GM21619 (cell line): ENCODE data around the gene SPARCL1.
A peak's percentile ranks its signal among the peaks of the same experiment; 100 is the strongest.
"Not testable (repeated sequence)": the region's sequence is repeated elsewhere in the genome, so short reads cannot be mapped to it uniquely, and the experiment has no call there.

ENCODE experiments used
- ATAC-seq: cut with Tn5 transposase; IDR thresholded peaks from one replicate; pipeline ENCODE4 v1.9.1; 2021; ENCODE audit not compliant: unreplicated experiment

The SPARCL1 gene

DNA sequence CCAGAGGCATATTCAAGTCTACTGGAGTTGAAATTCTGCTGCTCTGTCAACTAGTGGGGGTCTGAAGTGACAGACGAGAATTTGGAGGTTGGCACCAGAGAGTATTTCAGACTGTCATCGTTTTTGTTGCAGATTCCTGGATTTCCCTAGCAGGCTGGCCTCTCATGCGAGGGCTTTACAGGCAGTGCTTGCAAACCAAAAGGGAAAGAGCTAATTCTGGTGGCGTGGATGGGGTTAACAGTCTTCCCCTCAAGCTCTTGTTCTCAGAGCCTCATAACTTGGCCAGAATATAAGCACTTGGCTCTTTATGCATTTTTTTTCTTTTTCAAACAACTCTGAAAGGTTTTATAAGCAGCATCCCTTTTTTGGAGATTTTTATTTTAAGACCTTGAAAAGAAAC, at the start of gene SPARCL1:
TSS of gene SPARCL1 (minus strand) at position 190 of the 400 bp plus-strand sequence. CDS start 29,802 bp downstream, outside the sequence.
- ATAC-seq: no peak

DNA sequence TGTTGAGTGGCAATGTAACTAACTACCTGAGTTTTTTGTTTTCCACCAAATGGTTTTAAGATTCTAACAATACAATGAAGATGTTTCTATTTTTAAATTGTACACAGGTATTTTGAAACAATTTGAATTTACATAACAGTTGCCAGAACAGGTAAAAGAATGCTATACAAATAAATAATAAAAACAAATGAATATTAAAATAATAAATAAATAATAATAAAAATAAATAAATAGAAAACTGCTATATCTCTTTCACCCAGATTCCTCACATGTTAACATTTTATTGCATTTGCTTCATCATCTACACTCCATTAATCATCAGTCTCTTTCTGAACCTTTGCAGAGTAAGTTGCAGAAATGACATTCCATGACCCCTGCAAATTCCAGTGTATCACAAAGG, 46.8 kb upstream of the SPARCL1 start:
- ATAC-seq: no peak

GRCh38 chr4:87575408-87575807, 46.2 kb upstream of the SPARCL1 start:
- no peak for ATAC-seq

DNA sequence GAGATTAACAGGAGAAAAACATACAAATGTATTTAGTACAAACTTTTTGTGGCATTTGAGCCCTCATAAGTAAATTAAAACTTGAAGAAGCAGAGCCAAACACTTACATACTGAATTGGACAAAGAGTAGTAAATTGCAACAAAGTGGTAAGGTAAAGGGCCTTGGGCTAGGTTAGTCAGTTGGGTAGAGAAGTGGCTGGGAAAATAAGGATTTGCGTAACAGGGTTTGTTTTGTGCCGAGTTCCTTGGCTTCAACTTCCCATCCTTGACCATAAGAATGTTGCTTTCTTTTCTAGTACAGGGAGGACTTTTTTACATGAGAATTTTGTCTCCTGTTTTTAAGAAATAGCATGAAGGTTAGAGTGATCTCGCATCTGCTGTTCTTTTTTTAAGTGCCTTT, 45.8 kb upstream of the SPARCL1 start:
- no peak for ATAC-seq

DNA sequence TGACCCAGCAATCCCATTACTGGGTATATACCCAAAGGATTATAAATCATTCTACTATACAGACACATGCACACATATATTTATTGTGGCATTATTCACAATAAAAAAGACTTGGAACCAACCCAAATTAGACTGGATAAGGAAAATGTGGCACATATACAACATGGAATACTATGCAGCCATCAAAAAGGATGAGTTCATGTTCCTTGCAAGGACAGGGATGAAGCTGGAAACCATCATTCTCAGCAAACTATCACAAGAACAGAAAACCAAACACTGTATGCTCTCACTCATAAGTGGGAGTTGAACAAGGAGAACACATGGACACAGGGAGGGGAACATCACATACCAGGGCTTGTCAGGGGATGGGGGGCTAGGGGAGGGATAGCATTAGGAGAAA, 45.2 kb upstream of the SPARCL1 start:
- not testable (repeated sequence) for ATAC-seq

- no peak for ATAC-seq
Measured at GRCh38 chr4:87570290-87570805, 41.2 kb upstream of the SPARCL1 start.

DNA sequence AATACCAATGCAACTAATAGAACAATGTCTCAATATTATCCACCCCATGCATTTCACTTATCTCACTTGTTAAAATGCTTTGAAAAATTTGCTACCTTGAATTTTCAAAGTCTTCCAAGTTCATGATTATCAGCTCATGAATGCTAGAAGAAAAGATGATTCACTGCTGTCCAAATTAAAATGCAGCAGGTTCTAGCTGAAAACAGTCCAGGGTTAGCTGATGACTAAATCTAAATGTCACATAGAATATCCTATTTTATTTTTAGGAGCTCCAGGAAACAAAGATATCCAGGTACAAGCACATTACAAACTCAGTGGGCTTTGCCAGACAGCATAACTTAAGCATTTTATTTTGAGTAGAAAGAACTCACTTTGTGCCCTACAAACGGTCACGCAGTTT, 38.0 kb upstream of the SPARCL1 start:
- no peak for ATAC-seq

GRCh38 chr4:87566276-87566675, 37.1 kb upstream of the SPARCL1 start:
- ATAC-seq: no peak

GRCh38 chr4:87565746-87566145, 36.6 kb upstream of the SPARCL1 start:
- no peak for ATAC-seq

DNA sequence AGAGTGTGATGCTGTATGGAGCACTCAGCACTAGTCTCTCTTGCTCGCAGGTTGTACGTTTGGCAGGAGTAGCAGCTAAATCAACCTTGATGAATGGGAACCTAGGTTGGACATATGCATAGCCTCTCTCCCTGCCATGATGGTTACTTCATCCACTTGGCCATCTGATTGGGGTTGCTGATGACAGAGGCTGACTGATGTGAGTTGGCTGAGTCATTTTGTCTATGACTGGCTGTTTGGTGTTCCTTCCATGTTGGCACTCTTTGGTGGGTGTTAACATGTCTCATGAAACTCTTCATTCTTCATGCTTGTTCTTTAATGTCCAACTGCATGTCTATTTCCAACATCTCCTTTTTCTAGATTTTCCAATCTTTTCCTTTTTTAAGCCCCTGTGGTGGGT, 31.6 kb upstream of the SPARCL1 start:
- ATAC-seq: no peak

GRCh38 chr4:87559090-87559837, 30.1 kb upstream of the SPARCL1 start:
- peak; percentile 100 for ATAC-seq

- ATAC-seq: no peak
Measured at GRCh38 chr4:87557348-87557747, 28.2 kb upstream of the SPARCL1 start.

DNA sequence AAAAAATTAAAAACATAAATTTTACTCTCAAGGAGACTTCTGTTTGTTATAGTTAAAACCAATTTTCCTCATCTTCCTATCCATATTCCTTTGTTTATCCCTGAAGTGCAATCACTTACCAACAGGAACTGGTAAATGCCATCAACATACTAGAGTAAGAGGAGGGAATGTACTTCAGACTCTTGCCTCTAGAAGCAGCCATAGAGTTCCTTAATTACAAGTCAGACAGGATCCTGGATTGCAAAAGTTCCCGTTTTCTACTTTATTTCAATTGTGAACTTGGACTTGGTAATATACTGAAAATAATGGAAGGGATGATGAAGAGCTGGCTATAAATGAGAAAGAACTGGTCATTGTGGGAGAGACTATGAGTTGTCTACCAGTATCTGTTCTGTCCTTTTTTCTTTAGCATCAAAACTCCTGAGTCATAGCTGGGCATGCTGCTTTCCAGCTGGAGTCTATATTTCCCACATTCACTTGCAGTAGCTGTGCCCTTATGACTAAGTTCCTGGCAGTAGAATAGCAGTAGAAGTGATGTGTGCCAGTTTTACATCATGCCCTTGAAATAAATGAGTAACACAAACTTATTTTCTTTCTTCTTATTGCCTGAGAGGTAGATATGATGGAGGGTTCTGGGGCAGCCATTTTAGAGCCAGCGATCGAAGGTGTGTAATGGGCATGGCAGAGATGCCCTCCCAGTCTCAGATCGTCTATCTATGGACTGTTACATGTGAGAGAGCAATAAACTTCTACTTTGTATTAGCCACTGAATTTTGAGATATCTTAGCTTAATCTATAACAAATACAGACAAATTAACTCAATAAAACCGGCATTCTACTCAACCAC, 26.8 kb upstream of the SPARCL1 start:
- ATAC-seq: no peak

GRCh38 chr4:87553182-87553581, 24.0 kb upstream of the SPARCL1 start:
- ATAC-seq: no peak

- ATAC-seq: no peak
Measured at GRCh38 chr4:87551361-87551760, 22.2 kb upstream of the SPARCL1 start.

GRCh38 chr4:87547016-87547708, 18.0 kb upstream of the SPARCL1 start:
- ATAC-seq: no peak

DNA sequence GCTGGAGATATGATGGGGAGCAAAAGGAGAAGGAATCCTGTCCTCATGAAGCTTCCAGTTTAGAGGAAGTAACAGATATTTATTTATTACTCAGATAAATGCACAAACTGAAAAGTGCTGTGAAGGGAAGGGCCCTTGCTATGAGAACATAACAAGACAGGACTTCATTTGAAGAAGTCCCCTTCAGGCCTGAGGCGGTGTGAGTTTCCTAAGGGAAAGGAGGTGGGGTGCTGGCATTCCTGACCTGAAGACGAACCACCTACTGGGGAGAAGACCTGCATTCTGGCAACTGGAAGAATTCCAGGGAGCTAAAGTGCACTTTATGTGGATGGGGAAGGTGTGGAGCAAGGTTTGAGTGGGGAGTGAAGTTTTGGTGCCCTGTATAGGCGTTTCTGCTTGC, 15.9 kb upstream of the SPARCL1 start:
- no peak for ATAC-seq

GRCh38 chr4:87543835-87544461, 14.8 kb upstream of the SPARCL1 start:
- ATAC-seq: no peak

GRCh38 chr4:87542734-87543312, 13.6 kb upstream of the SPARCL1 start:
- ATAC-seq: no peak

DNA sequence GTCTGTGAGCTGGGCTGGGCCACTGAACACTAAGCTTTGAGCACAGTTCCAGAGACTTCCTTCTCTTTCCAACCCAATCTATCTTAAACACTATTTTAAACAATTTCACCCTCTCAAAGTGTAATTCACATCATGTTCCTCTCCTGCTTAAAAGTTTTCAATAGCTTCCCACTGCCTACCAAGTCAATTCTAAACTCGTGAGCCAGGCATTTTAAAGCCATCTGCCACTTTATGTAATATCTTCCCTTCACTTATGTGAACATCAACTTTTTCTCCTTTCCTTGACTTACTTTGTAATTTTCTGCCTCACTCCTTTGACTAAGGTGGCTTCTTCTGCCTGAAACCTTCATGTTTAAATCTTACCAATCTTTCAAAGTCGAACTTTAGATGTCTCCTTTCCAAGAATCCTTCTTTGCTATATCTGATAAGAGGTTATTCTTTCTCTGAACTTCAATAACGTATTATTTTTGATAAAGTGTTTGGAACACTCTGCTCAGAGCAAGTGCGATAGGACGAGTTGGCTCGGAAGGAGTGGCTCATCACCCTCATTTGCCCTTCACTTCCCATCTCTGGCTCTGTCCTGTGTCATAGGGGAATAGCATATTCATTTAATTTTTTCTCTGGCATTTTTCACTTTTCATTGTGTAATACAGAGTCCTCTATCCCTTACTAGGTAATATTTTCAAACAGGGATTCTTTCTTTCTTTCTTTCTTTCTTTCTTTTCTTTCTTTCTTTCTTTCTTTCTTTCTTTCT, 13.0 kb upstream of the SPARCL1 start:
- no peak for ATAC-seq
